ENCODE data around the gene NOS1AP.
A peak's percentile ranks its signal among the peaks of the same experiment; 100 is the strongest.
"Not testable (repeated sequence)": the region's sequence is repeated elsewhere in the genome, so short reads cannot be mapped to it uniquely, and the experiment has no call there.

Gene NOS1AP

GRCh38 chr1:162056043-162056442 is 13.4 kb upstream of the NOS1AP start:
- no peaks in the 10 kb centered on the region for H3K36me3 ChIP-seq (ENCODE audit: control insufficient read depth, insufficient read depth, low read length)
- H3K4me3 ChIP-seq (ENCODE audit: low read depth, low read length): no peak overlapping the region
- H3K4me1 ChIP-seq (ENCODE audit: control insufficient read depth, insufficient read depth, low read length): no peaks in the 10 kb centered on the region
- H3K9me3 ChIP-seq (ENCODE audit: control insufficient read depth, insufficient read depth, low read length): no peaks in the 10 kb centered on the region
- H3K27me3 ChIP-seq (ENCODE audit: control insufficient read depth, insufficient read depth, low read length): no peaks in the 10 kb centered on the region
- no peak overlapping the region for H3K27ac ChIP-seq (ENCODE audit: low read depth, low read length)
- H3K9ac ChIP-seq (ENCODE audit: low read depth, low read length): no peak overlapping the region

- H3K36me3 ChIP-seq (ENCODE audit: control insufficient read depth, insufficient read depth, low read length): no peaks in the 10 kb centered on the region
- no peak overlapping the region for H3K27ac ChIP-seq (ENCODE audit: low read depth, low read length)
- H3K4me3 ChIP-seq (ENCODE audit: low read depth, low read length): no peak overlapping the region
- no peaks in the 10 kb centered on the region for H3K4me1 ChIP-seq (ENCODE audit: control insufficient read depth, insufficient read depth, low read length)
- no peak overlapping the region for H3K9ac ChIP-seq (ENCODE audit: low read depth, low read length)
- H3K27me3 ChIP-seq (ENCODE audit: control insufficient read depth, insufficient read depth, low read length): no peaks in the 10 kb centered on the region
- H3K9me3 ChIP-seq (ENCODE audit: control insufficient read depth, insufficient read depth, low read length): no peaks in the 10 kb centered on the region
Observed at GRCh38 chr1:162056579-162056978, 12.9 kb upstream of the NOS1AP start.

DNA sequence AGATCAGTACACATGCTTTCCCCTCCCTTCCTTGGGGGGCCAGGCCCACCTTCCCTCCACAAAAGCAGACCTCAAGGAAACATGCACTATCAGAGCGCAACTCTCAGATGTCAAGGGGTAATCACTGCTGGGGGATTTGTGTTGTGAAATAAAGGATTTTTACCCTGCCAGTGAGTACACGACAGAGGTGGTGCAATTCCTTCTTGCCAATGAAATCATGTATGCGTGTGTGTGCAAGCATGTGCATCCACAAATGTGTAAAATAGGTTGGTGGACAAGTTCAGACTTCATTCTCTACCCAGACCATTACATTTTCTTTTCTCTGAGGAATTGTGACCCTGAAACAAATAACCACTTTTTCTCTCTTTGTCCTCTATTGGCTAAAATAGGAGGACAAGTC is 9.8 kb upstream of the NOS1AP start:
- Histone ChIP-seq H3K4me3 (ENCODE audit: low read depth, low read length) (no peak overlapping the region), H3K36me3 (ENCODE audit: control insufficient read depth, insufficient read depth, low read length) (no peaks in the 10 kb centered on the region), H3K9me3 (ENCODE audit: control insufficient read depth, insufficient read depth, low read length) (no peaks in the 10 kb centered on the region), H3K27me3 (ENCODE audit: control insufficient read depth, insufficient read depth, low read length) (no peaks in the 10 kb centered on the region), H3K9ac (ENCODE audit: low read depth, low read length) (no peak overlapping the region), H3K27ac (ENCODE audit: low read depth, low read length) (no peak overlapping the region), H3K4me1 (ENCODE audit: control insufficient read depth, insufficient read depth, low read length) (no peaks in the 10 kb centered on the region)

DNA sequence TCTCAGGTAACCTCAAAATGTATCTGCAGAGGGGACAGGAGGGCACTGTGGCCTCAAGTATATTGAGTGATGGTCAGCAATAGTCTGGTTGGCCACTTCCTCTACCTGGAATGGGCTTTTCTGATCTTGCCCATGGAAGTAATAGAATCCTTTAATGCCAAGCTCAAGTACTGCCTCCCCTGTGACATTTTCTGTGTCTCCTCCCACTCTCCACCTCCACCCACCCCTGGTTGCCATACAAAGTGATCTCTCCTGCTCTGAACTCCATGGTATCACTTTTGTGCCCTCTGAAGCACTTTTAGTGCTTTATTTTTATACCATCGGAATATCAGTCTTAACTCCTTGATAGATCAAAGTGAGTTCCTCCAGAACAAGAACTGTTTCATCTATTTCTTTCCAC is 9.2 kb upstream of the NOS1AP start:
- Histone ChIP-seq H3K4me3 (ENCODE audit: low read depth, low read length) (no peak overlapping the region), H3K4me1 (ENCODE audit: control insufficient read depth, insufficient read depth, low read length) (peaks cover 5% of the 10 kb centered on the region; the same call in 1 of the 2 replicates), H3K36me3 (ENCODE audit: control insufficient read depth, insufficient read depth, low read length) (no peaks in the 10 kb centered on the region), H3K9ac (ENCODE audit: low read depth, low read length) (no peak overlapping the region), H3K9me3 (ENCODE audit: control insufficient read depth, insufficient read depth, low read length) (no peaks in the 10 kb centered on the region), H3K27me3 (ENCODE audit: control insufficient read depth, insufficient read depth, low read length) (no peaks in the 10 kb centered on the region), H3K27ac (ENCODE audit: low read depth, low read length) (no peak overlapping the region)

DNA sequence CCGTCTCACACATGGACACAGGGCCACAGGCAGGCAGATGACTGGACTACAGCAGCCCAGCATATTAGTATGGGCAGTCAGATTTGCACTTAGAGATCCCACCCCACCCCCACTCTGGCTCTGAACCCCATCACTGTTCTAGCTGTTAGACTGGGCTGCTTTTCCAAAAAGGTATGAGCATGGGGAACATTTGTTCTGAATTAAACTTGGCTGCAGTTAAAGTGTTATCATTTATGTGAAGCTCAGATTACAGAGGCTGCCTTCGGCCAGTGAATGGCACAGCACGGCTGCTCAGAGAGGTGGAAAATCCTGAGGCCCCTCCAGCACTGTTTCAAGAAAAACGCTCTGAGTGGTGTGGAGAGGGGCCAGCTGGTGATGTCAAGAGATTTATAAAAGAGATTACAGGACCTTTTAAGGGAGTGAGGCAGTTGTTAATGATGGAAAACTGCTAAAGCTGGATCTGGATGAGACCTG is 6.9 kb upstream of the NOS1AP start:
- no peak overlapping the region for H3K27ac ChIP-seq (ENCODE audit: low read depth, low read length)
- H3K27me3 ChIP-seq (ENCODE audit: control insufficient read depth, insufficient read depth, low read length): no peaks in the 10 kb centered on the region
- H3K9ac ChIP-seq (ENCODE audit: low read depth, low read length): no peak overlapping the region
- H3K36me3 ChIP-seq (ENCODE audit: control insufficient read depth, insufficient read depth, low read length): no peaks in the 10 kb centered on the region
- H3K9me3 ChIP-seq (ENCODE audit: control insufficient read depth, insufficient read depth, low read length): no peaks in the 10 kb centered on the region
- peaks cover 5% of the 10 kb centered on the region; the same call in 1 of the 2 replicates for H3K4me1 ChIP-seq (ENCODE audit: control insufficient read depth, insufficient read depth, low read length)
- H3K4me3 ChIP-seq (ENCODE audit: low read depth, low read length): no peak overlapping the region

DNA sequence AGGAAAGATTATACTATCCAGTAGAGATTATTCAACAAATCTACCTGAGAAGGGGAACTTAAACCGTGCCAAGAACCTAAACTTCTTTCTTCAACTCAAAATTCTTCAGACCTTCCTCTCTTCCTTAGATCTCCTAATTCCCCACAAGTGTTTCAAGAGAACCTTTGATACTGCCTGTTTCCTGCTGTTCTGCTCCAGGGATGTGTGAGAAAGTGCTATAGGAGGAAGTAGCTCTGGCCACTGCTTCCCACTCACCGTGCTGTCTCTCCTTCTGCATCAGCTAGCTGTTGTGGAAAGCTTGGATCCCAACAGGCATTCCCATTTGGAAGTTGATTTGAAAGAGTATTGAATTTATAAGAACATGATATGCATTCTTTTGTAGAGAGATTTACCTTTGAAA is 4.5 kb upstream of the NOS1AP start:
- no peak overlapping the region for H3K9ac ChIP-seq (ENCODE audit: low read depth, low read length)
- H3K36me3 ChIP-seq (ENCODE audit: control insufficient read depth, insufficient read depth, low read length): no peaks in the 10 kb centered on the region
- H3K27ac ChIP-seq (ENCODE audit: low read depth, low read length): no peak overlapping the region
- H3K9me3 ChIP-seq (ENCODE audit: control insufficient read depth, insufficient read depth, low read length): no peaks in the 10 kb centered on the region
- no peak overlapping the region for H3K4me3 ChIP-seq (ENCODE audit: low read depth, low read length)
- H3K4me1 ChIP-seq (ENCODE audit: control insufficient read depth, insufficient read depth, low read length): peaks cover 14% of the 10 kb centered on the region
- H3K27me3 ChIP-seq (ENCODE audit: control insufficient read depth, insufficient read depth, low read length): peaks cover 4% of the 10 kb centered on the region; the same call in 1 of the 2 replicates

DNA sequence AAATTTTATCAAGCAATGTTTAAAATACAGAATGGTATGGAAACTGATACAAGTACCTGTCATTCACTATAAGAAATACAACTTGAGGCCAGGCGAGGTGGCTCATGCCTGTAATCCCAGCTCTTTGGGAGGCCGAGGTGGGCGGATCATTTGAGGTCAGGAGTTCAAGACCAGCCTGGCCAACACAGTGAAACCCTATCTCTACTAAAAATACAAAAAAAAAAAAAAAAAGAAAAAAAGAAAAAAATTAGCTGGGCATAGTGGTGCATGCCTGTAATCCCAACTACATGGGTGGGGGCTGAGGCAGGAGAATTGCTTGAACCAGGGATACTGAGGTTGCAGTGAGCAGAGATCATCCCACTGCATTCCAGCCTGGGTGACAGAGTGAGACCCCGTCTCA is 2.7 kb upstream of the NOS1AP start:
- H3K9me3 ChIP-seq (ENCODE audit: control insufficient read depth, insufficient read depth, low read length); H3K36me3 ChIP-seq (ENCODE audit: control insufficient read depth, insufficient read depth, low read length); H3K27ac ChIP-seq (ENCODE audit: low read depth, low read length); H3K4me3 ChIP-seq (ENCODE audit: low read depth, low read length); H3K9ac ChIP-seq (ENCODE audit: low read depth, low read length); H3K27me3 ChIP-seq (ENCODE audit: control insufficient read depth, insufficient read depth, low read length): not testable (repeated sequence)
- peaks cover 27% of the 10 kb centered on the region for H3K4me1 ChIP-seq (ENCODE audit: control insufficient read depth, insufficient read depth, low read length)

GRCh38 chr1:162067466-162067865 is 2.0 kb upstream of the NOS1AP start:
- Histone ChIP-seq H3K9me3 (ENCODE audit: control insufficient read depth, insufficient read depth, low read length) (no peaks in the 10 kb centered on the region), H3K4me1 (ENCODE audit: control insufficient read depth, insufficient read depth, low read length) (peaks cover 33% of the 10 kb centered on the region)

DNA sequence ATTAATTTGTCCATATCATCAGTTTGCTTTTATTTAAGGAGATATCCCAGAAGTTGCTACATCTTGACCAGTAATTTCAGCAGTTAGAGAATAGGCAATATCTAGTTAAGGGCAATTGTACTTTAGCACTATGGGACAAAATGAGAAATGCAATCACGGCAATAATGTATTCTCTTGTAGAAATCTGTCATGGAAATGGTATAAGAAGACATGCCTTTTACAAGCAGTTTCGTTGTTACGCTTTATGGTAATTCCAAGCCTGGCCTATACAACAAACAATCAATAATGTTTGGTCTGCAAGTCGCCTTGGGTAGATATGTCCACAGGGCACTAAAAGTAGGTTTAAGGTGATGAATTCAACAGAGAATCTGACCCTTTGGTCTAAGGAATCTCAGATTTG is 1.2 kb upstream of the NOS1AP start:
- Histone ChIP-seq H3K9ac (ENCODE audit: low read depth, low read length) (no peak overlapping the region), H3K36me3 (ENCODE audit: control insufficient read depth, insufficient read depth, low read length) (no peaks in the 10 kb centered on the region), H3K27me3 (ENCODE audit: control insufficient read depth, insufficient read depth, low read length) (peaks cover 4% of the 10 kb centered on the region; the same call in 1 of the 2 replicates), H3K9me3 (ENCODE audit: control insufficient read depth, insufficient read depth, low read length) (no peaks in the 10 kb centered on the region), H3K27ac (ENCODE audit: low read depth, low read length) (no peak overlapping the region), H3K4me1 (ENCODE audit: control insufficient read depth, insufficient read depth, low read length) (peaks cover 38% of the 10 kb centered on the region), H3K4me3 (ENCODE audit: low read depth, low read length) (no peak overlapping the region)

More at GRCh38 chr1:162067466-162067865, 2.0 kb upstream of the NOS1AP start:
- no peaks in the 10 kb centered on the region for H3K36me3 ChIP-seq (ENCODE audit: control insufficient read depth, insufficient read depth, low read length)
- no peak overlapping the region for H3K27ac ChIP-seq (ENCODE audit: low read depth, low read length)
- H3K9ac ChIP-seq (ENCODE audit: low read depth, low read length): no peak overlapping the region
- peaks cover 4% of the 10 kb centered on the region; the same call in 1 of the 2 replicates for H3K27me3 ChIP-seq (ENCODE audit: control insufficient read depth, insufficient read depth, low read length)
- no peak overlapping the region for H3K4me3 ChIP-seq (ENCODE audit: low read depth, low read length)

DNA sequence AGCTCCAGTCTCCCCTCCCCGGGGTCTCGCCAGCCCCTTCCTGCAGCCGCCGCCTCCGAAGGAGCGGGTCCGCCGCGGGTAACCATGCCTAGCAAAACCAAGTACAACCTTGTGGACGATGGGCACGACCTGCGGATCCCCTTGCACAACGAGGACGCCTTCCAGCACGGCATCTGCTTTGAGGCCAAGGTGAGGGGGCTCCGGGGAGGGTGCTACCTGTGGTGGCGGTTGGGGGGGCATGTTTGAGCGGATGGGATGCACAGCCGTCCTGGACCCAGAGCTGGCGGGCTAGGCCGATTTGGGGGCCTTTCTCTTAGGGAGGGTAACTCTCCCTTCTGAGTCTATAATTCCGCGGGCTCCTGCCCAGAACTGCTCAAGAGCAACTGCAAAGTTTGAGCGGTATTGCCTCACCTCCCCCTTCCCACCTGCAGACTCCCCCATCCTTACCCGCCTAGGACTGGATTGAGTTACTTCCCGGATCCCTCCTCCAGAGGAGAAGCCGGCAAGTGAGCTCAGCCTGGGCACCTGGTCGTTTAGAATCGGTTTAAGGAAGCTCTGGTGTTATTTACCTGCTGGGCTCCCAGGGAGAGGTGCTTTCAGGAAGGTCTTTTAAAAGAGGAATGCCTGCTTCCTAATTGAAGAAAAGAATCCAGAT is 730 bp downstream of the NOS1AP start:
- peaks cover 4% of the 10 kb centered on the region; the same call in 1 of the 2 replicates for H3K27me3 ChIP-seq (ENCODE audit: control insufficient read depth, insufficient read depth, low read length)
- peaks cover 41% of the 10 kb centered on the region for H3K4me1 ChIP-seq (ENCODE audit: control insufficient read depth, insufficient read depth, low read length)
- H3K27ac ChIP-seq (ENCODE audit: low read depth, low read length): peak overlapping the region; percentile 75
- peak overlapping the region; percentile 84 for H3K4me3 ChIP-seq (ENCODE audit: low read depth, low read length)
- no peaks in the 10 kb centered on the region for H3K9me3 ChIP-seq (ENCODE audit: control insufficient read depth, insufficient read depth, low read length)
- no peaks in the 10 kb centered on the region for H3K36me3 ChIP-seq (ENCODE audit: control insufficient read depth, insufficient read depth, low read length)
- peak overlapping the region; percentile 48 for H3K9ac ChIP-seq (ENCODE audit: low read depth, low read length)

- no peaks in the 10 kb centered on the region for H3K9me3 ChIP-seq (ENCODE audit: control insufficient read depth, insufficient read depth, low read length)
- H3K36me3 ChIP-seq (ENCODE audit: control insufficient read depth, insufficient read depth, low read length): no peaks in the 10 kb centered on the region
- peak overlapping the region; percentile 48; the same call in 1 of the 2 replicates for H3K9ac ChIP-seq (ENCODE audit: low read depth, low read length)
- peaks cover 4% of the 10 kb centered on the region; the same call in 1 of the 2 replicates for H3K27me3 ChIP-seq (ENCODE audit: control insufficient read depth, insufficient read depth, low read length)
- peaks cover 39% of the 10 kb centered on the region for H3K4me1 ChIP-seq (ENCODE audit: control insufficient read depth, insufficient read depth, low read length)
- peak overlapping the region; percentile 75 for H3K27ac ChIP-seq (ENCODE audit: low read depth, low read length)
- H3K4me3 ChIP-seq (ENCODE audit: low read depth, low read length): peak overlapping the region; percentile 84
Observed at GRCh38 chr1:162070825-162071224, 1.3 kb downstream of the NOS1AP start.
